Measurements from ENCODE around the gene CNTNAP2. TPM values are rescaled to one million over a fixed set of nuclear protein-coding genes. Genes with fewer than 3 reads are reported as not detected.

Gene CNTNAP2
- total RNA-seq, 1 donor from 2014 or later, result 4.2 TPM

DNA sequence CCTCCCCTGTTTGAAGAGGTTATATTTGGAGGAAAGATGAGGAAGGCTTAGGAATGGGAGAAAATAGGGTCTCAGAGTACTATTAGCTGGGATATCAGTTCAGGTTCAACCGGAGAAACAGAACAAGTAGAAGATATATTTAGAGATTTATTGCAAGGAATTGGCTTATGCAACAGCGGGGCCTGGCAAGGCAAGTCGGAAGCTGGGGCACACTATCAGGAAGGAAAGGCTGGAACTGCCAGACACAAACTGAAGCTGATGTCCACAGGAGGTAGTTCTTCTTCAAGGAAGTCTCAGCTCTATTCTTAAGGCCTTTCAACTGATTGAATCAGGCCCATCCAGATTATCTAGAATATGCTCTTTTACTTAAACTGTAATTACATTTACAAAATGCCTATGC lies 1534.4 kb downstream of the CNTNAP2 start:
- Mint-ChIP-seq H3K4me1 (no peaks in the 10 kb centered on the region), H3K27ac (no peak overlapping the region), H3K27me3 (ENCODE audit: low read depth) (peaks cover 5% of the 10 kb centered on the region), H3K9me3 (peaks cover 5% of the 10 kb centered on the region), H3K36me3 (no peaks in the 10 kb centered on the region), H3K4me3 (no peak overlapping the region)
- no peak for DNase-seq (ENCODE audit: low spot score in 2 of 2, unreplicated experiment in 2 of 2)
- TF ChIP-seq, protein P1, sequence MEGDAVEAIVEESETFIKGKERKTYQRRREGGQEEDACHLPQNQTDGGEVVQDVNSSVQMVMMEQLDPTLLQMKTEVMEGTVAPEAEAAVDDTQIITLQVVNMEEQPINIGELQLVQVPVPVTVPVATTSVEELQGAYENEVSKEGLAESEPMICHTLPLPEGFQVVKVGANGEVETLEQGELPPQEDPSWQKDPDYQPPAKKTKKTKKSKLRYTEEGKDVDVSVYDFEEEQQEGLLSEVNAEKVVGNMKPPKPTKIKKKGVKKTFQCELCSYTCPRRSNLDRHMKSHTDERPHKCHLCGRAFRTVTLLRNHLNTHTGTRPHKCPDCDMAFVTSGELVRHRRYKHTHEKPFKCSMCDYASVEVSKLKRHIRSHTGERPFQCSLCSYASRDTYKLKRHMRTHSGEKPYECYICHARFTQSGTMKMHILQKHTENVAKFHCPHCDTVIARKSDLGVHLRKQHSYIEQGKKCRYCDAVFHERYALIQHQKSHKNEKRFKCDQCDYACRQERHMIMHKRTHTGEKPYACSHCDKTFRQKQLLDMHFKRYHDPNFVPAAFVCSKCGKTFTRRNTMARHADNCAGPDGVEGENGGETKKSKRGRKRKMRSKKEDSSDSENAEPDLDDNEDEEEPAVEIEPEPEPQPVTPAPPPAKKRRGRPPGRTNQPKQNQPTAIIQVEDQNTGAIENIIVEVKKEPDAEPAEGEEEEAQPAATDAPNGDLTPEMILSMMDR (IDR thresholded peaks at IDR 0.05; ENCODE audit: unreplicated experiment), result no peak

DNA sequence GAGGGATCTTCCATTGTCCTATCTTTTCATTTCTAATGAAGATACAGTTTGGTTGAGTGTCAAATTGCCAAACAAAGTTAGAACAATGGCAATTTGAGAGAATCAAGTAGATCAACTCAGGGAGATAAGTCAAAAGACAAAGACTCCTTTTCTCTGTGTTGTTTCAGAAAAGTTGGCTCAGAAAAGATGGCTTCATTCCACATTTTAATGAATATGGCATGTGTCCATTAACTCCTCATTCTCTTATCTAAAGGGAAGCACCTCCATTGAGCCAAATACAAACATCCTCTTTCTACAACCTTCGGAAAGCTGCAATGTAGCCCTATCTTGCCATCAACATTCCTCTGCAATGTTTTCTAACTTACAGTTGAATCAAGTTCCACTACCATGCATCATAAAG lies 1535.0 kb downstream of the CNTNAP2 start:
- H3K4me3 Mint-ChIP-seq, result no peak overlapping the region
- TF ChIP-seq, protein P1 (IDR thresholded peaks at IDR 0.05; ENCODE audit: unreplicated experiment), result no peak
- no peak for DNase-seq (ENCODE audit: low spot score in 2 of 2, unreplicated experiment in 2 of 2)

DNA sequence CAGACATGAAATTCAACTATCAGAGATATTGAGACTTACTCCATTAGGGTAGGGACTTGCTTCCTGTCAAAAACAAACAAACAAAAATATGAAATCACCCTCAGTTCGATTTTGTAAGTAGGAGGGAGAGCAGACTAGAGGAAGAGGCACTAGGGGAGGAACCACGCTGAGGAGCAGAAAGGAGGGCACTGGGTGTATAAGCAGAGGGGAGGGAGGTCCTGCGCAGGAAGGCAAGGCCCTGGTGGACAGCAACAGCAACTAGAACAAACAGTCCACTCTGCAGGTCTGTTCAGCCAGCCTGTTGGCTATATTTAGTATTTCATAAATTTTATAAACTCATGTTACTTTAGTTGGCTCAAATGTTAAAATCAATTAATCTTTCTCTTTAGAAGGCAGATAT lies 1536.9 kb downstream of the CNTNAP2 start:
- Mint-ChIP-seq H3K27me3 (ENCODE audit: low read depth) (no peaks in the 10 kb centered on the region), H3K36me3 (no peaks in the 10 kb centered on the region), H3K27ac (no peak overlapping the region), H3K4me3 (no peak overlapping the region), H3K9me3 (no peaks in the 10 kb centered on the region), H3K4me1 (peaks cover 6% of the 10 kb centered on the region)
- TF ChIP-seq, protein P1 (IDR thresholded peaks at IDR 0.05; ENCODE audit: unreplicated experiment), result no peak
- no peak for DNase-seq (ENCODE audit: low spot score in 2 of 2, unreplicated experiment in 2 of 2)

More for the DNA sequence above, 1535.0 kb downstream of the CNTNAP2 start:
- no peak overlapping the region for H3K27ac Mint-ChIP-seq
- H3K4me1 Mint-ChIP-seq, result no peaks in the 10 kb centered on the region
- H3K27me3 Mint-ChIP-seq (ENCODE audit: low read depth), result peaks cover 5% of the 10 kb centered on the region
- no peaks in the 10 kb centered on the region for H3K36me3 Mint-ChIP-seq
- H3K9me3 Mint-ChIP-seq, result peaks cover 5% of the 10 kb centered on the region

DNA sequence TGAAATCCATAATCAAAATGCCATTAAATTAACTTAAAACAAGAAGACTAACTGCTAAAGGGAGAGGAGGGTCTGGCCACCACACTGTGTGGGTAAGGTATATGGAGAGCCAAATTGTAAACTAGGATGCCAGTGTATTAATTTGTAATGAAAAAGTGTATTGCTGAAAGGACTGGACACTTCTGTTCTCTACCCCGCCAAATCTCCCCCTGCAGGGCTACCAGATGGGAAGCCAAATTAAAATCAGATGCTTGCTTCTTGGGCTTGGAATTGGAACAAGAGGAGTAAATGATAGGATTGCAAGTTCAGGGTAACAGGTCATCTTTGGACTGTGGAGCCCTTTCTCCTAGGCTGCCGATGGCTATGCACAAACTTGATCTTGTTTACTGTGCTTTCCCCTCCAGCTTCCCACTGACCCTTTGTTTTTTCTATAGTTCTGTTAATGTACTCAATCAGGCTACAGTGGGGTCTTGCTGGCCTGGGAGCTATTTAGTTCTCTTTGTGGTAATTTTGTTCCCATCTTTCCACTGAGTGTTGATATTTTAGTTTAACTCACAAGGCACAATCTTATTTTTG lies 1541.9 kb downstream of the CNTNAP2 start:
- no peak overlapping the region for H3K27ac Mint-ChIP-seq
- peaks cover 6% of the 10 kb centered on the region for H3K4me1 Mint-ChIP-seq
- TF ChIP-seq, protein P1 (IDR thresholded peaks at IDR 0.05; ENCODE audit: unreplicated experiment), result no peak
- no peaks in the 10 kb centered on the region for H3K9me3 Mint-ChIP-seq
- DNase-seq (ENCODE audit: low spot score in 2 of 2, unreplicated experiment in 2 of 2), result no peak
- H3K4me3 Mint-ChIP-seq, result no peak overlapping the region
- H3K27me3 Mint-ChIP-seq (ENCODE audit: low read depth), result no peaks in the 10 kb centered on the region
- H3K36me3 Mint-ChIP-seq, result no peaks in the 10 kb centered on the region

GRCh38 chr7:147659036-147659995 lies 1542.7 kb downstream of the CNTNAP2 start:
- H3K4me3 Mint-ChIP-seq, result no peak overlapping the region
- no peak overlapping the region for H3K27ac Mint-ChIP-seq
- H3K36me3 Mint-ChIP-seq, result no peaks in the 10 kb centered on the region
- DNase-seq (ENCODE audit: low spot score in 2 of 2, unreplicated experiment in 2 of 2), result no peak
- H3K9me3 Mint-ChIP-seq, result no peaks in the 10 kb centered on the region
- TF ChIP-seq, protein P1 (IDR thresholded peaks at IDR 0.05; ENCODE audit: unreplicated experiment), result no peak
- peaks cover 6% of the 10 kb centered on the region for H3K4me1 Mint-ChIP-seq
- no peaks in the 10 kb centered on the region for H3K27me3 Mint-ChIP-seq (ENCODE audit: low read depth)
